ENCODE results near the gene CFAP99. TPM values are rescaled to one million over a fixed set of nuclear protein-coding genes. Genes with fewer than 3 reads are reported as not detected.

The CFAP99 gene
- total RNA-seq, 6 experiments from 2014 or later, result not detected

DNA sequence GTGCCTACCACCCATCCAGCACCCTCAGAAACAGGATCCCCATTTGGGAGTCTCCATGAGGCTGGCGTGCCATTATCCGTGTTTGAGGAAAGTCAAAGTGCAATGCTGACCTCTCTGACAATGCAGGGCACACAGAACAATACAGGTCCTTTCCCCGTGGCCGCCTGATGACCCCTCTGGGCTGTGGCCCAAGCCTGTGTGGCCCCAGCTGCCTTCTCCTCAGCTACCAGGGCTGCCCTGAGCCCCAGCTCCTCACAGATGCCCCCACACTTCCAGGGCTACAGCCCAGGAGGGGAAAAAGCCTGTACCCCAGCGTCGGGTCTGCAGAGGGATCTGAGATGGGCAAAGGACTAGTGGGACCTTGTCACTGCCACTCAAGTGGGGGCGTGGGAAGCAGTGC lies 15.8 kb upstream of the CFAP99 start:
- Mint-ChIP-seq H3K27ac (no peak overlapping the region), H3K36me3 (ENCODE audit: low read depth) (no peaks in the 10 kb centered on the region), H3K9me3 (no peaks in the 10 kb centered on the region), H3K4me3 (no peak overlapping the region), H3K4me1 (ENCODE audit: low read depth) (peaks cover 12% of the 10 kb centered on the region), H3K27me3 (ENCODE audit: insufficient read depth) (peaks cover 42% of the 10 kb centered on the region)
- TF ChIP-seq, protein P1, sequence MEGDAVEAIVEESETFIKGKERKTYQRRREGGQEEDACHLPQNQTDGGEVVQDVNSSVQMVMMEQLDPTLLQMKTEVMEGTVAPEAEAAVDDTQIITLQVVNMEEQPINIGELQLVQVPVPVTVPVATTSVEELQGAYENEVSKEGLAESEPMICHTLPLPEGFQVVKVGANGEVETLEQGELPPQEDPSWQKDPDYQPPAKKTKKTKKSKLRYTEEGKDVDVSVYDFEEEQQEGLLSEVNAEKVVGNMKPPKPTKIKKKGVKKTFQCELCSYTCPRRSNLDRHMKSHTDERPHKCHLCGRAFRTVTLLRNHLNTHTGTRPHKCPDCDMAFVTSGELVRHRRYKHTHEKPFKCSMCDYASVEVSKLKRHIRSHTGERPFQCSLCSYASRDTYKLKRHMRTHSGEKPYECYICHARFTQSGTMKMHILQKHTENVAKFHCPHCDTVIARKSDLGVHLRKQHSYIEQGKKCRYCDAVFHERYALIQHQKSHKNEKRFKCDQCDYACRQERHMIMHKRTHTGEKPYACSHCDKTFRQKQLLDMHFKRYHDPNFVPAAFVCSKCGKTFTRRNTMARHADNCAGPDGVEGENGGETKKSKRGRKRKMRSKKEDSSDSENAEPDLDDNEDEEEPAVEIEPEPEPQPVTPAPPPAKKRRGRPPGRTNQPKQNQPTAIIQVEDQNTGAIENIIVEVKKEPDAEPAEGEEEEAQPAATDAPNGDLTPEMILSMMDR (IDR thresholded peaks at IDR 0.05), result no peak
- DNase-seq, result no peak

DNA sequence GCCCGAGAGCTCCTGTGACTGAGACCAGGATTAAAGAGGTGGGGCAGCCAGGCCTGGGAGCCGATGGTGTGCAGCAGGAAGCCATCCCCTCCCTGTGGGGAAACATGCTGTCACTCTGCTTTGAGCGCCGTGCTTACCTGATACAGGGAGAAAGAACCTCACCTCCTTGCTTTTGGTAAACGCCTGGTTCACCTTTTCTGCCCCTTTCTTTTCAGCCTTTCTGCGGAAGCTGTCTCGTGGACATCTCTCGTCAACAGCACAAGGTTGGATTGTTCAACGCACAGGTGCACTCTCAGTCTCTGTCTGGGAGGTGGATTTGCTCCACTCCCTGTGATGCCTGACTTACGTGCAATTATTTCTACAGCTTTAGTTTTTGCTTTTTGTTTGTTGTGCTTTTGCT lies 12.3 kb upstream of the CFAP99 start:
- no peaks in the 10 kb centered on the region for H3K36me3 Mint-ChIP-seq (ENCODE audit: low read depth)
- H3K27ac Mint-ChIP-seq, result no peak overlapping the region
- H3K4me3 Mint-ChIP-seq, result no peak overlapping the region
- H3K27me3 Mint-ChIP-seq (ENCODE audit: insufficient read depth), result peaks cover 27% of the 10 kb centered on the region
- DNase-seq, result no peak
- TF ChIP-seq, protein P1 (IDR thresholded peaks at IDR 0.05), result no peak
- peaks cover 12% of the 10 kb centered on the region for H3K4me1 Mint-ChIP-seq (ENCODE audit: low read depth)
- H3K9me3 Mint-ChIP-seq, result no peaks in the 10 kb centered on the region

DNA sequence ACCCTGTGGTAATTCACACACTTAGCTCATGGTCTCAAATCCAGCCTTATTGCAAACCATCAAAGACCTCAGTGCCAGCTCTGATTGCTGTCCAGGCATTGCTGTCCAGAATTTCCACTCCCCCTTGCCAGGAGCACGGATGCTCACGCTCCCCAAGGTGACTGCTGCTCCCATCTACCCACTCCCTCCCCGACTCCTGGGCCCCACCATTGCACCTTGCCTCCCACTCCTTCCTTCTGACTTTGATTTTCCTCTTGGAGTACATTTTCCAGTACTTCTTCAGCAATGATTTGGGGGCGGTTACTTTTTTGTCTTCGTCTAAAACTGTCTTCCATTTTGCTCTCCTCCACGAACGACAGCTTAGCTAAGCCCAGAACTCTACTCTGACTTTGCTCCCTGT lies 11.8 kb upstream of the CFAP99 start:
- TF ChIP-seq, protein P1 (IDR thresholded peaks at IDR 0.05), result no peak
- H3K4me1 Mint-ChIP-seq (ENCODE audit: low read depth), result peaks cover 8% of the 10 kb centered on the region
- no peak overlapping the region for H3K27ac Mint-ChIP-seq
- H3K36me3 Mint-ChIP-seq (ENCODE audit: low read depth), result no peaks in the 10 kb centered on the region
- no peak overlapping the region for H3K4me3 Mint-ChIP-seq
- no peaks in the 10 kb centered on the region for H3K9me3 Mint-ChIP-seq
- no peak for DNase-seq
- peaks cover 26% of the 10 kb centered on the region for H3K27me3 Mint-ChIP-seq (ENCODE audit: insufficient read depth)

DNA sequence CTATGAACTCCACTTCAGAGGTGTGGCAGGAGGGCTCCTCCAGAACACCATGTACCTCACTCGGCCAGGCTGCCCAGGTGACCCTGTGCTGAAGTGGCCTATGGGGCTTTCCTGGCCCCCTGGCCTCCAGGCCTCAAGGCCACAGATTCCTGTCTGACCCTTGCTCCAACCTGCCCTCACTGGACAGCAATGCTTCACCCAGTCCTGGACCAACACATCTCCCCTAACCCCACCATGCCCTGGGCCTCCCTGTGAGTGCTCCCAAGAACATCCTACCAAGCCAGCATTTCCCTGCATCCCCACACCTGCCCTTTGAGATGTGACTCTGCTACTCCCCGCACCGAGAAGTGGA lies 10.8 kb upstream of the CFAP99 start:
- TF ChIP-seq, protein P1 (IDR thresholded peaks at IDR 0.05), result no peak

DNA sequence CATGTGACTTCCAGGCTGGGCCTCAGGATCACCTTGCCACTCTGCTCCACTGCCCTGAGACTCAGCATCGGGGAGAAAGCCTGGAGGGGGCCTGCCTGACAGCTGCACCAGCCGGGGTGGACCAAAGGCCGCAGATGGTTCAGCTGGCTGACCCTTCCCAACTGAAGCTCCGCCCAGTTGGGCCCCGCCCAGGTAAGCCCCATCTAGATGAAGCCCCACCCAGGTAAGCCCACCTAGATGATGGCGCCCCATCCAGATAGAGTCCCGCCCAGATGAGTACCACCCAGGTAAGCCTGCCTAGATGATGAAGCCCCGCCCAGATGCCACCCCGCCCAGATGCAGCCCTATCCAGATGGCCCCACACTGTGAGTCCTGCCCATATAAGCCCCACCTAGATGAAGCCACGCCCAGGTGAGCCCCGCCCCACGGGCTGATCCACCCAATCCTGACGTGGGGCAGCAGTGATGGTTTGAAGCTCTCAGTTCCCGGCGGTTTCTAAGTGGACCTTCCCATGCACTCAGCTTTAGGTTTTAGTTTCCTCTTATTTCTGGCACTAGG lies 10.3 kb upstream of the CFAP99 start:
- TF ChIP-seq, protein P1 (IDR thresholded peaks at IDR 0.05), result no peak
- H3K4me3 Mint-ChIP-seq, result no peak overlapping the region
- H3K27me3 Mint-ChIP-seq (ENCODE audit: insufficient read depth), result peaks cover 17% of the 10 kb centered on the region
- DNase-seq, result no peak
- no peaks in the 10 kb centered on the region for H3K36me3 Mint-ChIP-seq (ENCODE audit: low read depth)
- H3K9me3 Mint-ChIP-seq, result no peaks in the 10 kb centered on the region
- peaks cover 15% of the 10 kb centered on the region for H3K4me1 Mint-ChIP-seq (ENCODE audit: low read depth)
- no peak overlapping the region for H3K27ac Mint-ChIP-seq

More for the DNA sequence above, 10.8 kb upstream of the CFAP99 start:
- no peak for DNase-seq
- H3K4me3 Mint-ChIP-seq, result no peak overlapping the region
- H3K27me3 Mint-ChIP-seq (ENCODE audit: insufficient read depth), result peaks cover 17% of the 10 kb centered on the region
- no peak overlapping the region for H3K27ac Mint-ChIP-seq
- H3K4me1 Mint-ChIP-seq (ENCODE audit: low read depth), result peaks cover 10% of the 10 kb centered on the region
- H3K36me3 Mint-ChIP-seq (ENCODE audit: low read depth), result no peaks in the 10 kb centered on the region
- H3K9me3 Mint-ChIP-seq, result no peaks in the 10 kb centered on the region

DNA sequence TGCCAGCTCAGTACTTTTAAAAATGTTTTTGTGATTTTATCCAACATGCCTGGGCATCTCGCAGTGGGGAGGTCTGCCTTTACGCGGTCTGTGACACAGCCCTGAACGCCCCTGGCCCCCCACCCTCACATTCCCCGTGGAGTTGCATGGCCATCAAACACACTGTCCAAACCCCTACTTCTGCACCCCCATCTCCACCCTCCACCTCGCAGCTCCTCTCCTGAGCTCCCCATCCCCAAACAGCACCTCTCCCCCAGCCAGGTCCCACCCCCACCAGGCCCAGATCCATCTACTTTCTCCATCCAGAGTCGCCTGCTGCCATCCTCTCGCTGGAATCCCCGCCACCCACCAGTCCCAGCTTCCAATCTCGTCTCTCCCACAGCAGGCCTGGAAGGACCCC lies 9.8 kb upstream of the CFAP99 start:
- H3K27me3 Mint-ChIP-seq (ENCODE audit: insufficient read depth), result peaks cover 17% of the 10 kb centered on the region
- DNase-seq, result no peak
- no peaks in the 10 kb centered on the region for H3K9me3 Mint-ChIP-seq
- no peak overlapping the region for H3K27ac Mint-ChIP-seq
- peaks cover 20% of the 10 kb centered on the region for H3K4me1 Mint-ChIP-seq (ENCODE audit: low read depth)
- no peaks in the 10 kb centered on the region for H3K36me3 Mint-ChIP-seq (ENCODE audit: low read depth)
- TF ChIP-seq, protein P1 (IDR thresholded peaks at IDR 0.05), result no peak
- H3K4me3 Mint-ChIP-seq, result no peak overlapping the region
